H9 (cell line): ENCODE measurements around the gene ARAP2. TPM values are rescaled to one million over a fixed set of nuclear protein-coding genes. Genes with fewer than 3 reads are reported as not detected.

ENCODE experiments used
- DNase-seq: peaks from one replicate; pipeline ENCODE4 v3.0.0-alpha.2; 2017
- H2AFZ ChIP-seq: one replicate; pipeline ENCODE4 v1.6.1; 2013; ENCODE audit warnings: mild to moderate bottlenecking, low read length, control low read depth, moderate library complexity
- H2AK5ac ChIP-seq: 2 replicates; pipeline ENCODE4 v1.6.1; 2013; ENCODE audit warnings: low read length, control low read depth, mixed read lengths; ENCODE audit not compliant: insufficient read length
- H2BK120ac ChIP-seq: one replicate; pipeline ENCODE4 v1.6.1; 2013; ENCODE audit warnings: low read depth, mild to moderate bottlenecking, low read length, control low read depth, inconsistent platforms; ENCODE audit not compliant: poor library complexity, severe bottlenecking
- H2BK12ac ChIP-seq: 2 replicates; pipeline ENCODE4 v1.6.1; 2013; ENCODE audit warnings: low read length, control low read depth, mixed read lengths, low read depth; ENCODE audit not compliant: insufficient read length
- H2BK15ac ChIP-seq: 2 replicates; pipeline ENCODE4 v1.6.1; 2013; ENCODE audit warnings: low read depth, low read length, control low read depth
- H2BK20ac ChIP-seq: one replicate; pipeline ENCODE4 v1.6.1; 2013; ENCODE audit warnings: low read depth, mild to moderate bottlenecking, low read length, control low read depth, inconsistent platforms; ENCODE audit not compliant: poor library complexity, severe bottlenecking
- H2BK5ac ChIP-seq: 2 replicates; pipeline ENCODE4 v1.6.1; 2013; ENCODE audit warnings: low read length, control low read depth, mixed read lengths; ENCODE audit not compliant: insufficient read length
- H3K14ac ChIP-seq: 2 replicates; pipeline ENCODE4 v1.6.1; 2013; ENCODE audit warnings: low read length, control low read depth; ENCODE audit not compliant: insufficient read depth
- H3K18ac ChIP-seq: 2 replicates; pipeline ENCODE4 v1.6.1; 2013; ENCODE audit warnings: low read depth, mild to moderate bottlenecking, mixed read lengths, low read length, control low read depth; ENCODE audit not compliant: insufficient read length
- H3K23ac ChIP-seq: 2 replicates; pipeline ENCODE4 v1.6.1; 2013; ENCODE audit warnings: low read length, control low read depth, mixed read lengths, low read depth; ENCODE audit not compliant: insufficient read length
- H3K23me2 ChIP-seq: 2 replicates; pipeline ENCODE4 v1.6.1; 2013; ENCODE audit warnings: low read depth, mild to moderate bottlenecking, mixed read lengths, low read length, control low read depth; ENCODE audit not compliant: insufficient read length, poor library complexity, severe bottlenecking
- H3K27ac ChIP-seq: 2 replicates; pipeline ENCODE4 v1.5.1; 2013; ENCODE audit warnings: low read length, control low read depth, mixed read lengths, low read depth; ENCODE audit not compliant: insufficient read length
- H3K27me3 ChIP-seq: 2 replicates; pipeline ENCODE4 v1.6.1; 2013; ENCODE audit warnings: low read length, control low read depth, inconsistent platforms; ENCODE audit not compliant: insufficient read depth
- H3K4ac ChIP-seq: 2 replicates; pipeline ENCODE4 v1.6.1; 2013; ENCODE audit warnings: low read depth, mild to moderate bottlenecking, control low read depth, inconsistent platforms, low read length, moderate library complexity
- H3K4me1 ChIP-seq: 2 replicates; pipeline ENCODE4 v1.6.1; 2013; ENCODE audit warnings: low read length, control low read depth, inconsistent platforms; ENCODE audit not compliant: insufficient read depth
- H3K4me2 ChIP-seq: 2 replicates; pipeline ENCODE4 v1.6.1; 2013; ENCODE audit warnings: low read length, control low read depth, mixed read lengths; ENCODE audit not compliant: insufficient read length, insufficient read depth
- H3K56ac ChIP-seq: 2 replicates; pipeline ENCODE4 v1.6.1; 2013; ENCODE audit warnings: low read depth, mild to moderate bottlenecking, mixed read lengths, low read length, control low read depth; ENCODE audit not compliant: insufficient read length
- H3K79me1 ChIP-seq: 2 replicates; pipeline ENCODE4 v1.6.1; 2013; ENCODE audit warnings: low read depth, mild to moderate bottlenecking, moderate library complexity, low read length, control low read depth, inconsistent platforms; ENCODE audit not compliant: insufficient read depth, poor library complexity, severe bottlenecking
- H3K79me2 ChIP-seq: 2 replicates; pipeline ENCODE4 v1.6.1; 2013; ENCODE audit warnings: low read length, control low read depth, inconsistent platforms; ENCODE audit not compliant: insufficient read depth
- H3K9ac ChIP-seq: 2 replicates; pipeline ENCODE4 v1.6.1; 2013; ENCODE audit warnings: low read length, control low read depth, mixed read lengths; ENCODE audit not compliant: insufficient read length; ENCODE audit errors: extremely low read depth
- H3K9me3 ChIP-seq: one replicate; pipeline ENCODE4 v1.6.1; 2013; ENCODE audit warnings: low read depth, low read length, inconsistent platforms; ENCODE audit not compliant: control insufficient read depth
- H3T11ph ChIP-seq: one replicate; pipeline ENCODE4 v1.6.1; 2013; ENCODE audit warnings: mild to moderate bottlenecking, low read length, control low read depth, inconsistent platforms
- H4K20me1 ChIP-seq: one replicate; pipeline ENCODE4 v1.6.1; 2013; ENCODE audit not compliant: control insufficient read depth, insufficient read length, insufficient read depth
- H4K5ac ChIP-seq: 2 replicates; pipeline ENCODE4 v1.6.1; 2013; ENCODE audit warnings: low read depth, mild to moderate bottlenecking, mixed read lengths, low read length, control low read depth; ENCODE audit not compliant: insufficient read length
- H4K8ac ChIP-seq: replicated peaks from 2 replicates; pipeline ENCODE4 v1.6.1; 2013; ENCODE audit warnings: low read length, control low read depth, mixed read lengths, low read depth; ENCODE audit not compliant: insufficient read length
- H4K91ac ChIP-seq: 2 replicates; pipeline ENCODE4 v1.6.1; 2013; ENCODE audit warnings: low read depth, mild to moderate bottlenecking, moderate library complexity, mixed read lengths, low read length, control low read depth; ENCODE audit not compliant: insufficient read length
- H3K27ac Mint-ChIP-seq, 3 experiments: 2 replicates in 2 of 3; 3 replicates in 1 of 3; pipeline ENCODE4 v1.8.0; 2020 to 2021; ENCODE audit warnings: mixed read lengths in 3 of 3, mild to moderate bottlenecking in 1 of 3, moderate library complexity in 1 of 3
- H3K27me3 Mint-ChIP-seq: 2 replicates; pipeline ENCODE4 v1.8.0; 2021; ENCODE audit warnings: low read depth, mild to moderate bottlenecking, moderate library complexity, mixed read lengths
- H3K36me3 Mint-ChIP-seq, 3 experiments: 2 replicates in 2 of 3; 3 replicates in 1 of 3; pipeline ENCODE4 v1.8.0; 2020 to 2021; ENCODE audit warnings: low read depth in 3 of 3, mixed read lengths in 3 of 3; ENCODE audit not compliant: insufficient read depth in 1 of 3
- H3K4me1 Mint-ChIP-seq, 2 experiments: 2 replicates each; pipeline ENCODE4 v1.8.0; 2020; ENCODE audit warnings: mixed read lengths in 2 of 2
- H3K4me3 Mint-ChIP-seq, 2 experiments: 2 replicates in 1 of 2; 3 replicates in 1 of 2; pipeline ENCODE4 v1.8.0; 2020 to 2021; ENCODE audit warnings: mild to moderate bottlenecking in 2 of 2, mixed read lengths in 2 of 2, moderate library complexity in 1 of 2
- H3K9me3 Mint-ChIP-seq, 2 experiments: 2 replicates in 1 of 2; 3 replicates in 1 of 2; pipeline ENCODE4 v1.8.0; 2020; ENCODE audit warnings: mild to moderate bottlenecking in 2 of 2, mixed read lengths in 2 of 2, moderate library complexity in 1 of 2
- total RNA-seq: library from RNA; stranded (reverse); gene quantifications from 2 replicates; pipeline ENCODE4 v1.2.1, GENCODE V29; 2021
- TF ChIP-seq, protein P1 (sequence below): fragments of 200-600 bp; sonication (generic); conservative IDR thresholded peaks from 3 replicates; pipeline ENCODE4 v1.8.0; 2021; ENCODE audit warnings: antibody characterized with exemption, mild to moderate bottlenecking

Gene ARAP2
- total RNA-seq, 1 experiment from 2014 or later, result 6.3 TPM

DNA sequence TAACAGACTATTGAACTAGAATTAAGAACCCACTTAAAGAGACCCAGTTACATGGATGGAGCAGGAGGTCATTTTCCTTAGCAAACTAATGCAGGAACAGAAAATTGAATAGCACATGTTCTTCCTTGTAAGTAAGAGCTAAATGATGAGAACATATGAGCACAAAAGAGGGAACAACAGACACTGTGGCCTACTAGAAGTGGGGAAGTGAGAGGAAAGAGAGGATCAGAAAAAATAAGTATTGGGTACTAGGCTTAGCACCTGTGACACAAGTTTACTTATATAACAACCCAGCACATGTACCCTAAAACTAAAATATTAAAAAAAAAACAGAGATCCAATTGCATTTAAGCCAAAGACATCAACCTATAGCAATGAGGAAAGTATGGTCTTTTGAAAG lies 26.2 kb downstream of the ARAP2 start:
- no peaks in the 10 kb centered on the region for H3K4me1 Mint-ChIP-seq
- Histone ChIP-seq H3K23ac (no peak overlapping the region), H2AFZ (no peak overlapping the region), H3K23me2 (no peaks in the 10 kb centered on the region), H3K79me2 (no peaks in the 10 kb centered on the region), H2BK20ac (no peak overlapping the region), H2BK15ac (no peak overlapping the region), H4K20me1 (no peaks in the 10 kb centered on the region), H3K4me2 (no peak overlapping the region), H3K18ac (no peak overlapping the region), H3K79me1 (no peaks in the 10 kb centered on the region), H4K5ac (no peak overlapping the region), H3K14ac (no peak overlapping the region), H4K91ac (no peak overlapping the region), H2AK5ac (no peak overlapping the region), H3K27ac (no peak overlapping the region), H3K27me3 (no peaks in the 10 kb centered on the region), H3K9ac (no peak overlapping the region), H4K8ac (no peak overlapping the region), H3K9me3 (no peaks in the 10 kb centered on the region), H3K4me1 (no peaks in the 10 kb centered on the region), H3K56ac (no peak overlapping the region), H2BK5ac (no peak overlapping the region), H3K4ac (no peak overlapping the region), H2BK120ac (no peak overlapping the region), H2BK12ac (no peak overlapping the region), H3T11ph (no peak overlapping the region)
- no peak overlapping the region for H3K4me3 Mint-ChIP-seq
- DNase-seq, result no peak
- no peaks in the 10 kb centered on the region for H3K27me3 Mint-ChIP-seq
- H3K36me3 Mint-ChIP-seq, result no peaks in the 10 kb centered on the region
- H3K9me3 Mint-ChIP-seq, result no peaks in the 10 kb centered on the region
- H3K27ac Mint-ChIP-seq, result no peak overlapping the region
- TF ChIP-seq, protein P1, sequence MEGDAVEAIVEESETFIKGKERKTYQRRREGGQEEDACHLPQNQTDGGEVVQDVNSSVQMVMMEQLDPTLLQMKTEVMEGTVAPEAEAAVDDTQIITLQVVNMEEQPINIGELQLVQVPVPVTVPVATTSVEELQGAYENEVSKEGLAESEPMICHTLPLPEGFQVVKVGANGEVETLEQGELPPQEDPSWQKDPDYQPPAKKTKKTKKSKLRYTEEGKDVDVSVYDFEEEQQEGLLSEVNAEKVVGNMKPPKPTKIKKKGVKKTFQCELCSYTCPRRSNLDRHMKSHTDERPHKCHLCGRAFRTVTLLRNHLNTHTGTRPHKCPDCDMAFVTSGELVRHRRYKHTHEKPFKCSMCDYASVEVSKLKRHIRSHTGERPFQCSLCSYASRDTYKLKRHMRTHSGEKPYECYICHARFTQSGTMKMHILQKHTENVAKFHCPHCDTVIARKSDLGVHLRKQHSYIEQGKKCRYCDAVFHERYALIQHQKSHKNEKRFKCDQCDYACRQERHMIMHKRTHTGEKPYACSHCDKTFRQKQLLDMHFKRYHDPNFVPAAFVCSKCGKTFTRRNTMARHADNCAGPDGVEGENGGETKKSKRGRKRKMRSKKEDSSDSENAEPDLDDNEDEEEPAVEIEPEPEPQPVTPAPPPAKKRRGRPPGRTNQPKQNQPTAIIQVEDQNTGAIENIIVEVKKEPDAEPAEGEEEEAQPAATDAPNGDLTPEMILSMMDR, result no peak
